ENCODE measurements around the gene NUFIP2. TPM values are rescaled to one million over a fixed set of nuclear protein-coding genes. Genes with fewer than 3 reads are reported as not detected.
A peak's percentile ranks its signal among the peaks of the same experiment; 100 is the strongest.

Gene NUFIP2
- total RNA-seq, 4 donors from 2014 or later, result 31.0 to 36.4 (median 35.6) TPM

- Histone ChIP-seq H3K4me1 (peaks cover 19% of the 10 kb centered on the region), H3K27ac (no peak overlapping the region), H3K27me3 (no peaks in the 10 kb centered on the region), H3K9me3 (no peaks in the 10 kb centered on the region), H3K4me3 (no peak overlapping the region), H3K36me3 (no peaks in the 10 kb centered on the region)
- DNase-seq (ENCODE audit: low spot score in 2 of 2), result no peak
- TF ChIP-seq POLR2A (IDR thresholded peaks at IDR 0.05) (no peak), POLR2AphosphoS5 (IDR thresholded peaks at IDR 0.05) (no peak), CTCF (IDR thresholded peaks at IDR 0.05) (no peak), EP300 (IDR thresholded peaks at IDR 0.05) (no peak)
- 85% methylated on average over 10 of the region's 10 CpGs for WGBS
These were observed 78.8 kb downstream of the NUFIP2 start for GRCh38 chr17:29215174-29215573.

DNA sequence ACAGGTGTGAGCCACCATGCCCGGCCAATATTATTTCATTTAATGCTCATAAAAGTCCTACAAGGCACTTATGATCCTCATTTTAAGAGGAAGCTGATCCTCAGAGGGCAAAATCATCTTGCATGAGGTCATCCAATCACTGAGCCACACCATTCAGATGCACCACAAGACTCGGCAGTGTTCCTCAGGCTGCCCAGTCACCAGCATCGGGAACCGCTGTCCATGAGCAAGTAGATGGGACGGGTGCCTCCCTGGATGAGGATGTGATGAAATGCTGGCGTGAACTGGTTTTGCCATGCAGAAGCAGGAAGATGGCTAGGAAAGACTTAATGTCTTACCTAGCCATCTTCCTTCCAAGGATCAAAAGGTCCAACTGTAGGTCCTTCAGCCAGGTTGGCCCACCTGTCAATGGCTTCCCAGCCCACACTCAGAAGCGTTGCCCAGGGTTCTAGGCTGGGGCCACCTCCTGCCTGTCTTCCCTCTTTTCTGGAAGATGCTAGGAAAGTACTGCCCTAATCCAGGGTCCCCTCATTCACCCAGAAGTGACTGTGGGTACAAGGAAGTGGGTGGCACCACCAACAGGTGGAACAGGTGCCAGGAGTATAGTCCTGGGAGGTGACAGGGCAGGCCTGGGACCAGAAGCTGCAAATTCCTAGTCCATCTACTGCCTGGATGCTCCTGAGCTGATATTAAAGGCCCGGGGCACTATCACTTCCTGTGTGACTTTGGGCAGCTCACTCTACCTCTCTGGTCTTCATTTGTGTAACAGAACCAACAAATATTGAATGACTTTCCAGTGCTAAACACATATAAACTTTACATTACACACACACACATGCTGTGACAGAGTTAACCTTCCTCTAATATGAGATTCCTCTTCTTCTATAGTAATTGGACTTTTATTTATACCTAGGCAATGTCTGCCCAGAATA is 79.5 kb downstream of the NUFIP2 start:
- 76% methylated on average over 8 of the region's 8 CpGs for WGBS

GRCh38 chr17:29212681-29213121 is 81.2 kb downstream of the NUFIP2 start:
- Histone ChIP-seq H3K9me3 (no peaks in the 10 kb centered on the region), H3K4me1 (peaks cover 12% of the 10 kb centered on the region), H3K27me3 (no peaks in the 10 kb centered on the region), H3K36me3 (no peaks in the 10 kb centered on the region), H3K27ac (peak overlapping the region; percentile 39), H3K4me3 (no peak overlapping the region)
- DNase-seq (ENCODE audit: low spot score in 2 of 2), result no peak
- TF ChIP-seq CTCF (IDR thresholded peaks at IDR 0.05), result no peak
- TF ChIP-seq POLR2AphosphoS5 (IDR thresholded peaks at IDR 0.05), result no peak
- TF ChIP-seq EP300 (IDR thresholded peaks at IDR 0.05), result no peak
- no peak for TF ChIP-seq POLR2A (IDR thresholded peaks at IDR 0.05)
- WGBS, result 51% methylated on average over 5 of the region's 5 CpGs

More for the DNA sequence above, 79.5 kb downstream of the NUFIP2 start:
- Histone ChIP-seq H3K27me3 (no peaks in the 10 kb centered on the region), H3K36me3 (no peaks in the 10 kb centered on the region), H3K4me1 (peaks cover 17% of the 10 kb centered on the region), H3K9me3 (no peaks in the 10 kb centered on the region), H3K27ac (no peak overlapping the region), H3K4me3 (no peak overlapping the region)
- no peak for TF ChIP-seq POLR2A (IDR thresholded peaks at IDR 0.05)
- no peak for TF ChIP-seq CTCF (IDR thresholded peaks at IDR 0.05)
- TF ChIP-seq EP300 (IDR thresholded peaks at IDR 0.05), result no peak
- no peak for TF ChIP-seq POLR2AphosphoS5 (IDR thresholded peaks at IDR 0.05)
- DNase-seq (ENCODE audit: low spot score in 2 of 2), result no peak

- Histone ChIP-seq H3K4me3 (no peak overlapping the region), H3K4me1 (peaks cover 12% of the 10 kb centered on the region), H3K36me3 (no peaks in the 10 kb centered on the region), H3K27me3 (no peaks in the 10 kb centered on the region), H3K9me3 (no peaks in the 10 kb centered on the region), H3K27ac (no peak overlapping the region)
- DNase-seq (ENCODE audit: low spot score in 2 of 2), result no peak
- TF ChIP-seq POLR2A (IDR thresholded peaks at IDR 0.05) (no peak), EP300 (IDR thresholded peaks at IDR 0.05) (no peak), POLR2AphosphoS5 (IDR thresholded peaks at IDR 0.05) (no peak), CTCF (IDR thresholded peaks at IDR 0.05) (no peak)
- 100% methylated on average over 1 of the region's 1 CpG for WGBS
These were observed 81.8 kb downstream of the NUFIP2 start for GRCh38 chr17:29212094-29212631.

GRCh38 chr17:29210879-29211278 is 83.1 kb downstream of the NUFIP2 start:
- H3K27ac ChIP-seq, result no peak overlapping the region
- peaks cover 12% of the 10 kb centered on the region for H3K4me1 ChIP-seq
- no peaks in the 10 kb centered on the region for H3K9me3 ChIP-seq
- no peak for DNase-seq (ENCODE audit: low spot score in 2 of 2)
- H3K36me3 ChIP-seq, result no peaks in the 10 kb centered on the region
- 67% methylated on average over 2 of the region's 2 CpGs for WGBS
- H3K4me3 ChIP-seq, result no peak overlapping the region
- TF ChIP-seq POLR2A (IDR thresholded peaks at IDR 0.05) (no peak), CTCF (IDR thresholded peaks at IDR 0.05) (no peak), POLR2AphosphoS5 (IDR thresholded peaks at IDR 0.05) (no peak), EP300 (IDR thresholded peaks at IDR 0.05) (no peak)
- no peaks in the 10 kb centered on the region for H3K27me3 ChIP-seq

Data from suprapubic skin (tissue), 4 donors.